Common myeloid progenitor, CD34-positive (primary cell): ENCODE measurements around the gene DAZ4. TPM values are rescaled to one million over a fixed set of nuclear protein-coding genes. Genes with fewer than 3 reads are reported as not detected.
"Not testable (repeated sequence)": the region's sequence is repeated elsewhere in the genome, so short reads cannot be mapped to it uniquely, and the experiment has no call there.

Experiments used
- CTCF ChIA-PET: fragments of 350-600 bp; sonication (Branson Sonifier 250); formaldehyde crosslinking; loops from one replicate; lab custom pipeline; 2021; ENCODE audit warnings: antibody characterized with exemption; lab: Charles Lee
- POLR2A ChIA-PET: fragments of 350-600 bp; sonication (Branson Sonifier 250); formaldehyde crosslinking; loops from one replicate; lab custom pipeline; 2021; ENCODE audit warnings: antibody characterized with exemption; lab: Charles Lee
- DNase-seq, 3 donors: peaks; one replicate each; pipeline versions ENCODE4 v3.0.0 to v3.0.0-alpha.2; 2013
- H3K27ac ChIP-seq, 2 experiments: 1 replicate in 1 of 2; 2 replicates in 1 of 2; pipeline ENCODE4 v1.7.0; 2013; ENCODE audit warnings: inconsistent platforms in 2 of 2, low read length in 2 of 2, mild to moderate bottlenecking in 2 of 2, low read depth in 1 of 2, moderate library complexity in 1 of 2; ENCODE audit not compliant: severe bottlenecking in 2 of 2, insufficient read depth in 1 of 2, poor library complexity in 1 of 2
- H3K27me3 ChIP-seq, 5 experiments: replicated peaks in 2 of 5; 1 replicate in 3 of 5; 2 replicates in 2 of 5; pipeline versions ENCODE4 v1.6.1 to v1.7.0; 2013; ENCODE audit warnings: low read length in 4 of 5, mild to moderate bottlenecking in 2 of 5, moderate library complexity in 2 of 5, inconsistent platforms in 1 of 5; ENCODE audit not compliant: insufficient read depth in 5 of 5, control insufficient read depth in 4 of 5
- H3K36me3 ChIP-seq, 4 experiments: 1 replicate in 2 of 4; 2 replicates in 2 of 4; pipeline versions ENCODE4 v1.6.1 to v1.7.0; 2013; ENCODE audit warnings: low read length in 3 of 4, control low read depth in 1 of 4, mild to moderate bottlenecking in 1 of 4; ENCODE audit not compliant: control insufficient read depth in 4 of 4, insufficient read depth in 4 of 4
- H3K4me1 ChIP-seq, 4 experiments: 1 replicate in 3 of 4; 2 replicates in 1 of 4; pipeline versions ENCODE4 v1.6.1 to v1.7.1; 2013; ENCODE audit warnings: low read length in 3 of 4, mild to moderate bottlenecking in 3 of 4, control low read depth in 1 of 4, inconsistent platforms in 1 of 4, moderate library complexity in 1 of 4; ENCODE audit not compliant: control insufficient read depth in 4 of 4, insufficient read depth in 4 of 4; ENCODE audit errors: control extremely low read depth in 1 of 4
- H3K4me3 ChIP-seq, 7 experiments: 1 replicate in 4 of 7; 2 replicates in 3 of 7; pipeline versions ENCODE4 v1.5.1 to v1.7.0; 2013; ENCODE audit warnings: mild to moderate bottlenecking in 7 of 7, low read length in 6 of 7, moderate library complexity in 6 of 7, inconsistent platforms in 2 of 7, low read depth in 2 of 7, control low read depth in 1 of 7; ENCODE audit not compliant: insufficient read depth in 4 of 7, control insufficient read depth in 1 of 7; ENCODE audit errors: extremely low read depth in 1 of 7
- H3K9me3 ChIP-seq, 5 experiments: 1 replicate in 4 of 5; 2 replicates in 1 of 5; pipeline versions ENCODE4 v1.6.1 to v1.7.1; 2013; ENCODE audit warnings: low read length in 4 of 5, mild to moderate bottlenecking in 2 of 5, inconsistent platforms in 1 of 5, low read depth in 1 of 5, moderate library complexity in 1 of 5; ENCODE audit not compliant: control insufficient read depth in 4 of 5, insufficient read depth in 2 of 5; ENCODE audit errors: control extremely low read depth in 1 of 5
- WGBS: methylation state at CpG from one replicate; pipeline ENCODE4 v1.1.5; 2013; ENCODE audit not compliant: insufficient coverage; 5-methylcytosine and 5-hydroxymethylcytosine counted together
- polyA plus RNA-seq: library from polyadenylated mRNA; unstranded; fragments of 120-200 nt; gene quantifications from one replicate; pipeline ENCODE4 v1.2.1, GENCODE V29; 2013

Gene DAZ4, protein sequence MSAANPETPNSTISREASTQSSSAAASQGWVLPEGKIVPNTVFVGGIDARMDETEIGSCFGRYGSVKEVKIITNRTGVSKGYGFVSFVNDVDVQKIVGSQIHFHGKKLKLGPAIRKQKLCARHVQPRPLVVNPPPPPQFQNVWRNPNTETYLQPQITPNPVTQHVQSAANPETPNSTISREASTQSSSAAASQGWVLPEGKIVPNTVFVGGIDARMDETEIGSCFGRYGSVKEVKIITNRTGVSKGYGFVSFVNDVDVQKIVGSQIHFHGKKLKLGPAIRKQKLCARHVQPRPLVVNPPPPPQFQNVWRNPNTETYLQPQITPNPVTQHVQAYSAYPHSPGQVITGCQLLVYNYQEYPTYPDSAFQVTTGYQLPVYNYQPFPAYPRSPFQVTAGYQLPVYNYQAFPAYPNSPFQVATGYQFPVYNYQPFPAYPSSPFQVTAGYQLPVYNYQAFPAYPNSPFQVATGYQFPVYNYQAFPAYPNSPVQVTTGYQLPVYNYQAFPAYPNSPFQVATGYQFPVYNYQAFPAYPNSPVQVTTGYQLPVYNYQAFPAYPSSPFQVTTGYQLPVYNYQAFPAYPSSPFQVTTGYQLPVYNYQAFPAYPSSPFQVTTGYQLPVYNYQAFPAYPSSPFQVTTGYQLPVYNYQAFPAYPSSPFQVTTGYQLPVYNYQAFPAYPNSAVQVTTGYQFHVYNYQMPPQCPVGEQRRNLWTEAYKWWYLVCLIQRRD
- polyA plus RNA-seq = not detected

DNA sequence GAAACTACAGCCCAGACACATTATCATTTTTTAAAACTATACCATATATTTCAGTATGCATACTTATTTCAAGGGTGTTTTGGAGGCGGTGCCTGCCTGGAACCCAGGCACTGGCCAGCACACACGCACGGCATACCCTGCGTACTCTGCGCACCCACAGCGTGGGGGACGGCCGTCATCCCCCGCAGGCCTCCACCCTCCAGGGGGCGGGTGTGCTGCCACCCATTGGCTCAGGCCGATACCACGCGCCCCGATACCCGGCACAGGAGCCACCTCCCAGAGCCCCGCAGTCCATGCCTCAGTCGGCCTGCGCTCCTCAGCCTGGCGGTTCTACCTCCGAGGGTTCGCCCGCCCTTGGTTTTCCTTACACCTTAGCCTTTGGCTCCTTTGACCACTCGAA is at the start of gene DAZ4:
Gene DAZ4 (plus strand): TSS at position 301 of the 400 bp plus-strand sequence. CDS start 208 bp downstream, outside the sequence.
- H3K27ac ChIP-seq, DNase-seq, H3K36me3 ChIP-seq, H3K27me3 ChIP-seq, H3K4me1 ChIP-seq, POLR2A ChIA-PET, CTCF ChIA-PET, H3K4me3 ChIP-seq, H3K9me3 ChIP-seq: not testable (repeated sequence)
- WGBS = no CpG with 5 or more reads among the region's 23 CpGs

- CTCF ChIA-PET, DNase-seq, H3K27ac ChIP-seq, POLR2A ChIA-PET, H3K4me3 ChIP-seq, H3K36me3 ChIP-seq, H3K4me1 ChIP-seq, H3K9me3 ChIP-seq, H3K27me3 ChIP-seq: not testable (repeated sequence)
- WGBS = no CpG with 5 or more reads among the region's 23 CpGs
Observed at GRCh38 chrY:24813293-24813692, 20.4 kb upstream of the DAZ4 start, which contains the start of gene DAZ3. Gene DAZ3 (minus strand): TSS chrY:24813393. CDS start chrY:24813185, 208 bp downstream.

GRCh38 chrY:24821836-24822235 is 11.9 kb upstream of the DAZ4 start:
- H3K9me3 ChIP-seq, H3K4me3 ChIP-seq, CTCF ChIA-PET, H3K4me1 ChIP-seq, POLR2A ChIA-PET, H3K27ac ChIP-seq, DNase-seq, H3K27me3 ChIP-seq, H3K36me3 ChIP-seq: not testable (repeated sequence)
- no CpG with 5 or more reads among the region's 3 CpGs for WGBS

DNA sequence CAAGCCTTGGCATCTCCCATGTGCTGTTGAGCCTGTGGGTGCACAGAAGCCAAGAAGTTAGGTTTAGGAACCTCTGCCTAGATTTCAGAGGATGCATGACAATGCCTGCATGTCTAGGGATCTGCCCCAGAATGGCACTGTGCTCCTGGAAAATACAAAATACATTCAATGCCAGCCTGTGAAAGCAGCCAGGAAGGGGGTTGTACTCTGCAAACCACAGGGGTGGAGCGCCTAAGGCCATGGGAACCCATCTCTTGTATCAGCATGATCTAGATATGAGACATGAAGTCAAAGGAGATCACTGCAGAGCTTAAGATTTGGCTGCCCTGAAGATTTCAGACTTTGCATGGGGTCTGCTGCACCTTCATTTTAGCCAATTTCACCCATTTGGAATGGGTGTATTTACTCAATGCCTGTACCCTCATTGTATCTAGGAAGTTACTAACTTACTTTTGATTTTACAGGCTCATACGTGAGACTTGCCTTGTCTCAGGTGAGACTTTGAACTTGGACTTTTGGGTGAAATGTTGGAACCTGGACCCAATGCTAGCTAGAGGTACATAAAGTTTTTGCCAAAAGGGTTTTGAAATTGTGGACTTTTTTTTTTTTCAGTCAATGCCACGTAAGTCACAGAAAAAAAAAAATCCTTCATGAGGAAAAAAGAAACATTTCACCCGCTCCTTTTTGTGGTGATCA is 9.4 kb upstream of the DAZ4 start:
- WGBS = no CpG with 5 or more reads among the region's 4 CpGs
- POLR2A ChIA-PET, H3K27ac ChIP-seq, DNase-seq, H3K4me3 ChIP-seq, H3K36me3 ChIP-seq, CTCF ChIA-PET, H3K27me3 ChIP-seq, H3K9me3 ChIP-seq, H3K4me1 ChIP-seq: not testable (repeated sequence)

GRCh38 chrY:24825069-24825468 is 8.7 kb upstream of the DAZ4 start:
- H3K27me3 ChIP-seq, H3K4me1 ChIP-seq, POLR2A ChIA-PET, CTCF ChIA-PET, H3K9me3 ChIP-seq, H3K36me3 ChIP-seq, DNase-seq, H3K4me3 ChIP-seq, H3K27ac ChIP-seq: not testable (repeated sequence)
- WGBS = no CpG with 5 or more reads among the region's 4 CpGs
